GM12878 (cell line): Measurements from ENCODE around the gene CACNA1G. TPM values are rescaled to one million over a fixed set of nuclear protein-coding genes. Genes with fewer than 3 reads are reported as not detected.

ENCODE experiments used
- ATAC-seq: fragments of 200-7000 bp; cut with Tn5 transposase; 3 replicates; pipeline ENCODE4 v1.9.1; 2020; ENCODE audit warnings: mild to moderate bottlenecking, moderate library complexity
- BruUV-seq: library from RNA; stranded (reverse); fragments of 400-500 nt; replicated peaks from 2 replicates; lab custom pipeline; 2021; lab: Mats Ljungman, UMichigan
- CTCF ChIA-PET: fragments of 300-600 bp; sonication (Branson Sonifier 250); formaldehyde crosslinking; extraction: SDS; loops from one replicate; lab custom pipeline; 2021; ENCODE audit warnings: inconsistent platforms; lab: Yijun Ruan, JAX
- POLR2A ChIA-PET: fragments of 350-600 bp; formaldehyde crosslinking; extraction: SDS; loops from one replicate; lab custom pipeline; 2021; ENCODE audit warnings: inconsistent platforms; lab: Charles Lee
- RAD21 ChIA-PET: fragments of 300-600 bp; sonication (Branson Sonifier 250); formaldehyde crosslinking; loops from one replicate; lab custom pipeline; 2023; ENCODE audit warnings: antibody characterized with exemption; ENCODE audit not compliant: unreplicated experiment; lab: Charles Lee
- SMC1A ChIA-PET: fragments of 300-600 bp; sonication (Branson Sonifier 250); formaldehyde crosslinking; loops from one replicate; lab custom pipeline; 2023; ENCODE audit not compliant: unreplicated experiment, uncharacterized antibody; lab: Charles Lee
- DNase-seq: peaks from one replicate; pipeline ENCODE4 v3.0.0-alpha.2; 2011; ENCODE audit warnings: low read depth, low spot score
- FAIRE-seq: peaks from 3 replicates; lab custom pipeline; 2011; peaks lifted over from hg19 to GRCh38; lab: Jason Lieb, UNC
- H2AFZ ChIP-seq: 2 replicates; pipeline ENCODE4 v1.6.0; 2011; ENCODE audit warnings: low read depth, low read length, control low read depth; ENCODE audit not compliant: control insufficient read depth
- H3K27ac ChIP-seq: 2 replicates; pipeline ENCODE4 v1.5.1; 2011; ENCODE audit warnings: control low read depth; ENCODE audit not compliant: control insufficient read depth, insufficient read depth
- H3K27me3 ChIP-seq, 2 experiments: replicated peaks in 1 of 2; 2 replicates each; pipeline versions ENCODE4 v1.6.0 to v1.6.1; 2011; ENCODE audit warnings: low read length in 1 of 2; ENCODE audit not compliant: control insufficient read depth in 2 of 2, insufficient read depth in 2 of 2
- H3K36me3 ChIP-seq, 2 experiments: 2 replicates each; pipeline ENCODE4 v1.5.1; 2011; ENCODE audit warnings: low read length in 1 of 2; ENCODE audit not compliant: control insufficient read depth in 2 of 2, insufficient read depth in 2 of 2
- H3K4me1 ChIP-seq: 2 replicates; pipeline ENCODE4 v1.6.1; 2011; ENCODE audit warnings: mild to moderate bottlenecking, low read length, moderate library complexity, mixed read lengths; ENCODE audit not compliant: control insufficient read depth, insufficient read depth
- H3K4me2 ChIP-seq: 2 replicates; pipeline ENCODE4 v1.6.0; 2011; ENCODE audit warnings: control low read depth; ENCODE audit not compliant: control insufficient read depth, insufficient read depth
- H3K4me3 ChIP-seq: fragments of 200-600 bp; sonication (generic); 2 replicates; pipeline ENCODE4 v1.5.1; 2016
- H3K79me2 ChIP-seq: 2 replicates; pipeline ENCODE4 v1.6.0; 2011; ENCODE audit warnings: low read length; ENCODE audit not compliant: control insufficient read depth, insufficient read depth
- H3K9ac ChIP-seq: 2 replicates; pipeline ENCODE4 v1.8.0; 2011; ENCODE audit warnings: low read length, control low read depth, mixed read lengths; ENCODE audit not compliant: control insufficient read depth, insufficient read depth
- H3K9me3 ChIP-seq: replicated peaks from 3 replicates; pipeline ENCODE4 v1.5.1; 2011; ENCODE audit warnings: mild to moderate bottlenecking, low read length; ENCODE audit not compliant: control insufficient read depth, insufficient read depth
- H4K20me1 ChIP-seq: 2 replicates; pipeline ENCODE4 v1.6.0; 2011; ENCODE audit not compliant: control insufficient read depth, insufficient read depth
- ATF3 ChIP-seq: IDR thresholded peaks from 2 replicates; pipeline ENCODE4 v1.6.1; 2011; ENCODE audit warnings: low read depth, mild to moderate bottlenecking, low read length, moderate library complexity, borderline replicate concordance; ENCODE audit errors: extremely low read depth
- CHD4 ChIP-seq: fragments of 200-600 bp; sonication (generic); IDR thresholded peaks from 2 replicates; pipeline ENCODE4 v1.6.1; 2016; ENCODE audit warnings: mild to moderate bottlenecking
- ESRRA ChIP-seq: IDR thresholded peaks from 2 replicates; pipeline ENCODE4 v1.6.1; 2012; ENCODE audit warnings: mild to moderate bottlenecking, low read length, improper control_type of control experiment
- FOS ChIP-seq: IDR thresholded peaks from 3 replicates; pipeline ENCODE4 v1.6.1; 2011; ENCODE audit warnings: borderline replicate concordance; ENCODE audit not compliant: insufficient read length; ENCODE audit errors: extremely low read depth
- HDGF ChIP-seq: fragments of 450-650 bp; IDR thresholded peaks from 2 replicates; pipeline ENCODE4 v1.6.1; 2016; ENCODE audit warnings: antibody characterized with exemption
- IKZF1 ChIP-seq: fragments of 450-650 bp; conservative IDR thresholded peaks from 2 replicates; pipeline ENCODE4 v1.6.1; 2017; ENCODE audit warnings: antibody characterized with exemption, mild to moderate bottlenecking
- SMC3 ChIP-seq: IDR thresholded peaks from 2 replicates; pipeline ENCODE4 v1.6.1; 2011; ENCODE audit warnings: low read length, improper control_type of control experiment, borderline replicate concordance
- TCF12 ChIP-seq: IDR thresholded peaks from 2 replicates; pipeline ENCODE4 v1.6.1; 2011; ENCODE audit warnings: low read depth, mild to moderate bottlenecking, low read length
- TCF3 ChIP-seq: IDR thresholded peaks from 2 replicates; pipeline ENCODE4 v1.6.1; 2012; ENCODE audit warnings: low read depth, mild to moderate bottlenecking, low read length, borderline replicate concordance; ENCODE audit not compliant: insufficient read depth
- TCF7 ChIP-seq: IDR thresholded peaks from 2 replicates; pipeline ENCODE4 v1.6.1; 2014; ENCODE audit warnings: antibody characterized with exemption, borderline replicate concordance
- USF1 ChIP-seq: IDR thresholded peaks from 2 replicates; pipeline ENCODE4 v1.6.1; 2011; ENCODE audit warnings: borderline replicate concordance, low read depth, mild to moderate bottlenecking, moderate library complexity, mixed read lengths, low read length; ENCODE audit not compliant: insufficient read depth; ENCODE audit errors: extremely low read length
- ZNF274 ChIP-seq: IDR thresholded peaks from one replicate; pipeline ENCODE4 v1.8.0; 2011; ENCODE audit not compliant: insufficient read length, insufficient read depth
- WGBS: methylation state at CpG from one replicate; pipeline ENCODE4 v1.1.6; 2016; ENCODE audit warnings: low lambda C conversion rate; ENCODE audit not compliant: insufficient replicate concordance, insufficient coverage; ENCODE audit errors: missing lambda C conversion rate; 5-methylcytosine and 5-hydroxymethylcytosine counted together
- in situ Hi-C: fragments of 300-500 bp; cut with MboI; formaldehyde crosslinking; loops from 9 replicates; pipeline ENCODE4 v1.14.3; 2018; ENCODE audit warnings: mixed read lengths
- intact Hi-C: fragments of 100-400 bp; cut with micrococcal nuclease; formaldehyde crosslinking; loops from one replicate; pipeline ENCODE4 v1.14.2; 2022; ENCODE audit not compliant: unreplicated experiment
- polyA plus RNA-seq, 11 experiments: library from polyadenylated mRNA; depleted of rRNA in 4 of 11; unstranded in 6 of 11; stranded (reverse) in 5 of 11; fragments of >200 nt; fragmentation: Nextera tagmentation in 4 of 11; fragmentation: Illumina TruSeq in 1 of 11; extraction: Ambion mirVana in 4 of 11; extraction: Trizol in 1 of 11; gene quantifications; 1 replicate in 1 of 11; 2 replicates in 10 of 11; pipeline versions ENCODE4 v1.2.1 to v1.2.3, GENCODE V29; 2011 to 2016; ENCODE audit warnings: inconsistent platforms in 2 of 11, missing spikeins in 2 of 11, low read depth in 1 of 11
- total RNA-seq, 4 experiments: library from RNA; depleted of rRNA in 3 of 4; stranded (reverse); fragments of >200 nt in 3 of 4; fragmentation: Illumina TruSeq in 1 of 4; extraction: Trizol in 1 of 4; gene quantifications; 2 replicates each; pipeline versions ENCODE4 v1.2.1 to v1.2.3, GENCODE V29; 2013 to 2021
- TF ChIP-seq, protein P1 (sequence below): fragments of 450-650 bp; formaldehyde crosslinking; IDR thresholded peaks from 2 replicates; pipeline ENCODE4 v1.4.0; 2022; ENCODE audit warnings: mild to moderate bottlenecking, moderate library complexity
- TF ChIP-seq, protein P2 (sequence below), 3 experiments: IDR thresholded peaks in 2 of 3; conservative IDR thresholded peaks in 1 of 3; 2 replicates each; pipeline ENCODE4 v1.5.1; 2011; ENCODE audit warnings: low read depth in 3 of 3, low read length in 3 of 3, mild to moderate bottlenecking in 3 of 3, control low read depth in 2 of 3, moderate library complexity in 2 of 3, inconsistent platforms in 1 of 3, mixed read lengths in 1 of 3; ENCODE audit not compliant: control insufficient read depth in 2 of 3, insufficient read depth in 1 of 3; ENCODE audit errors: extremely low read depth in 1 of 3

Gene CACNA1G
- total and polyA plus RNA-seq, 10 of the 15 experiments (the other 5 are each of a cell fraction or from before 2014, with no cell fraction given), result 0.03 to 0.15 TPM; not detected in 8

DNA sequence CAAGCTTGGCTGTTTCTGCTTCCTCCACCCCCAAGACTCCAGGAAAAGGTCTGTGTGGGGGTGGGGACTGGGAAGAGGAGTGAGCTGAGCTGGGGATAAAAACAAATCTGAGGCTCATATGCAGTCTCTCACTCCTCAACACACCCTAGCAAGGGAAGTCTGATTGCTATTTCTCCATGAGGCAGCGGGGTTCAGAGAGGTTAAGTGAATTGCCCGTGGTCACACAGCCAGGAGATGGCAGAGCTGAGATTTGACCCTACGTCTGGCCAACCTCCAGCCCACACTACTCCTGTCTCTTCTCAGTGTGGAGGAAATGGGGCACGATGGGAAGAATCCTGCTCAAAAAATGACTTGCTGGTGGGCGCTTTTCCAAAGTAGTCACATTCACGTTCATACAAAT lies 69.4 kb downstream of the CACNA1G start (continued):
- TF ChIP-seq, protein P1, sequence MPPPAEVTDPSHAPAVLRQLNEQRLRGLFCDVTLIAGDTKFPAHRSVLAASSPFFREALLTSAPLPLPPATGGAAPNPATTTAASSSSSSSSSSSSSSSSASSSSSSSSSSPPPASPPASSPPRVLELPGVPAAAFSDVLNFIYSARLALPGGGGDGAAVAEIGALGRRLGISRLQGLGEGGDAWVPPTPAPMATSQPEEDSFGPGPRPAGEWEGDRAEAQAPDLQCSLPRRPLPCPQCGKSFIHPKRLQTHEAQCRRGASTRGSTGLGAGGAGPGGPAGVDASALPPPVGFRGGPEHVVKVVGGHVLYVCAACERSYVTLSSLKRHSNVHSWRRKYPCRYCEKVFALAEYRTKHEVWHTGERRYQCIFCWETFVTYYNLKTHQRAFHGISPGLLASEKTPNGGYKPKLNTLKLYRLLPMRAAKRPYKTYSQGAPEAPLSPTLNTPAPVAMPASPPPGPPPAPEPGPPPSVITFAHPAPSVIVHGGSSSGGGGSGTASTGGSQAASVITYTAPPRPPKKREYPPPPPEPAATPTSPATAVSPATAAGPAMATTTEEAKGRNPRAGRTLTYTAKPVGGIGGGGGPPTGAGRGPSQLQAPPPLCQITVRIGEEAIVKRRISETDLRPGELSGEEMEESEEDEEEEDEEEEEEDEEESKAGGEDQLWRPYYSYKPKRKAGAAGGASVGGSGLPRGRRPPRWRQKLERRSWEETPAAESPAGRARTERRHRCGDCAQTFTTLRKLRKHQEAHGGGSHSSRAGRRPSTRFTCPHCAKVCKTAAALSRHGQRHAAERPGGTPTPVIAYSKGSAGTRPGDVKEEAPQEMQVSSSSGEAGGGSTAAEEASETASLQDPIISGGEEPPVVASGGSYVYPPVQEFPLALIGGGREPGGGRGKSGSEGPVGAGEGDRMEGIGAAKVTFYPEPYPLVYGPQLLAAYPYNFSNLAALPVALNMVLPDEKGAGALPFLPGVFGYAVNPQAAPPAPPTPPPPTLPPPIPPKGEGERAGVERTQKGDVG, result no peak
- TF ChIP-seq ZNF274 (no peak), ESRRA (no peak), CHD4 (no peak), TCF3 (no peak), ATF3 (no peak), TCF7 (no peak)

DNA sequence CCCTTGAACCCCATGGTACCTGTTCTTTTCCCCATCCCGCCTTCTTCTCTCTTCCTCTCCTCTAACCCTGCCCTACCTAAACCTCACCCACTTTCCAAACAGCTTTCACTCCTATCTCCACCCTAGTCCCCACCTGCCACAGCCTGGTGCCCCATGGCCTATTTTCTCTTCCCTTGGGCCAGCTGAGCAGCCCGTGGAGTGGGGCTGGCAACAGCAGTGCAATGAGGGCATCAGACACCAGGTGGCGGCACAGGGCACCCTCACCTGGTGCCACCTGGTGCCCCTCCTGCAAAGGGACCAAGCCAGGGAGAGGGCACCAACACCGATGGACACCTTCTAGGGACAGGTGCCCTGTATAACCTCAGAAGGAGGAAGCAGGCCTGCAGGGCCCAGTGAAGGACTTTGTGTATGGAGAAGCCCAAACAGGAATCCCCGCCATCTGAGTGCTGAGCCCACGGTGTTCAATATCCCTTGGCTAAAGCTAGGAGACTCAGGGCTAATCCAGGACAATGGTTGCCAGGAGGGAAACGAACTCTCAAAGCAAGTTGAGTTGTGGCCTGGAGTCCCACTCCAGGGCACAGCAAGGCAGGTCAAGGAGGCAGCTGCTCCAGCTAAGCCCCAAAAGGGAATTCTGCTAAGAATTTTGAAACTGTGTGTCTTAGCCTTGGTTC lies 70.1 kb downstream of the CACNA1G start:
- Histone ChIP-seq H3K9me3 (no peaks in the 10 kb centered on the region), H3K36me3 (no peaks in the 10 kb centered on the region), H3K27me3 (peaks cover 0 to 1% of the 10 kb centered on the region in 2 experiments; a peak in 3 of 4 replicates), H4K20me1 (no peaks in the 10 kb centered on the region), H3K27ac (no peak overlapping the region), H3K4me2 (no peak overlapping the region), H3K9ac (no peak overlapping the region), H2AFZ (no peak overlapping the region), H3K4me1 (peaks cover 11% of the 10 kb centered on the region), H3K79me2 (no peaks in the 10 kb centered on the region; the same call in 1 of the 2 replicates), H3K4me3 (no peak overlapping the region)
- no peak for FAIRE-seq
- in situ Hi-C loops, result no loop called here
- intact Hi-C loops, result loop anchor here (1.0 kb wide), 1 partner anchor 65 kb away; no protein-coding TSS in a partner anchor
- CTCF ChIA-PET, result interaction anchor here (0.6 to 17.1 kb wide), 21 partner anchors 8 to 211 kb away, joined by 3 to 211 read pairs (median 4); partner anchors contain the start of genes ABCC3 and SPATA20
- RAD21 ChIA-PET, result interaction anchor here (0.9 to 3.8 kb wide), 6 partner anchors 10 to 232 kb away, joined by 3 to 34 read pairs (median 4); no protein-coding TSS in a partner anchor
- BruUV-seq, result no TSS peak
- peak; percentile 42 for ATAC-seq
- SMC1A ChIA-PET, result interaction anchor here (0.6 to 6.8 kb wide), 7 partner anchors 20 to 132 kb away, joined by 3 to 90 read pairs (median 6); no protein-coding TSS in a partner anchor
- 43% methylated on average over 7 of the region's 7 CpGs for WGBS
- DNase-seq, result no peak
- TF ChIP-seq IKZF1, result 0 out of 2 replicates have a peak, but pooled peaks have one; percentile 30
- TF ChIP-seq TCF12, result peak; percentile 40; the same call in 1 of the 2 replicates
- TF ChIP-seq SMC3, result peak; percentile 57; the same call in 1 of the 2 replicates
- TF ChIP-seq FOS, result no peak
- TF ChIP-seq USF1, result no peak
- peak; percentile 74; the same call in 1 of the 2 replicates for TF ChIP-seq HDGF
- TF ChIP-seq, protein P2, sequence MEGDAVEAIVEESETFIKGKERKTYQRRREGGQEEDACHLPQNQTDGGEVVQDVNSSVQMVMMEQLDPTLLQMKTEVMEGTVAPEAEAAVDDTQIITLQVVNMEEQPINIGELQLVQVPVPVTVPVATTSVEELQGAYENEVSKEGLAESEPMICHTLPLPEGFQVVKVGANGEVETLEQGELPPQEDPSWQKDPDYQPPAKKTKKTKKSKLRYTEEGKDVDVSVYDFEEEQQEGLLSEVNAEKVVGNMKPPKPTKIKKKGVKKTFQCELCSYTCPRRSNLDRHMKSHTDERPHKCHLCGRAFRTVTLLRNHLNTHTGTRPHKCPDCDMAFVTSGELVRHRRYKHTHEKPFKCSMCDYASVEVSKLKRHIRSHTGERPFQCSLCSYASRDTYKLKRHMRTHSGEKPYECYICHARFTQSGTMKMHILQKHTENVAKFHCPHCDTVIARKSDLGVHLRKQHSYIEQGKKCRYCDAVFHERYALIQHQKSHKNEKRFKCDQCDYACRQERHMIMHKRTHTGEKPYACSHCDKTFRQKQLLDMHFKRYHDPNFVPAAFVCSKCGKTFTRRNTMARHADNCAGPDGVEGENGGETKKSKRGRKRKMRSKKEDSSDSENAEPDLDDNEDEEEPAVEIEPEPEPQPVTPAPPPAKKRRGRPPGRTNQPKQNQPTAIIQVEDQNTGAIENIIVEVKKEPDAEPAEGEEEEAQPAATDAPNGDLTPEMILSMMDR (IDR thresholded peaks at IDR 0.05 in 2 of 3, conservative IDR thresholded peaks at IDR 0.05 in 1 of 3; ENCODE audit: control insufficient read depth in 2 of 3, extremely low read depth in 1 of 3, insufficient read depth in 1 of 3, low read depth in 3 of 3, low read length in 3 of 3), result peak; percentile 77 to 88 (median 79)
- 0 out of 2 replicates have a peak, but pooled peaks have one; percentile 73 for TF ChIP-seq TCF3
- POLR2A ChIA-PET, result interaction anchor here (0.6 to 1.4 kb wide), 4 partner anchors 10 to 149 kb away, joined by 3 to 5 read pairs (median 4); no protein-coding TSS in a partner anchor
